ENCODE data around the gene CACNA1B.

Gene CACNA1B

DNA sequence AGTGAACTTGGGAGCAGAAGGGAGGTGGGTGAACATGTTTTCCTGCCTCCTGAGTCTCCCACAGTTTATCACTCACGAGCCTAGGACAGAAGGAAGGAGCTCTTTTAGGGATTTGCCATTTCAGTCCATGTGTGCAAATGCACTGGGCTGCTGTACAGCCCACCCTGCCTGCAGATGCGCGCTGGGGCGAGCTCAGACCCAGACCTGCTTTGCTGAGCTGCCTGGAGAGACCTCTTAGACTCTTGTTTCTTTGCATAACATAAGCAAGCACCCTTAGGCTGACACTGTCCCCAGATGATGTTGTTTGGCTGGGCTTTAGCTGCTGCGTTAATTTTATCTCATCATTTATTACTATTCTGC lies 199.0 kb downstream of the CACNA1B start:
- TF ChIP-seq, protein P1, sequence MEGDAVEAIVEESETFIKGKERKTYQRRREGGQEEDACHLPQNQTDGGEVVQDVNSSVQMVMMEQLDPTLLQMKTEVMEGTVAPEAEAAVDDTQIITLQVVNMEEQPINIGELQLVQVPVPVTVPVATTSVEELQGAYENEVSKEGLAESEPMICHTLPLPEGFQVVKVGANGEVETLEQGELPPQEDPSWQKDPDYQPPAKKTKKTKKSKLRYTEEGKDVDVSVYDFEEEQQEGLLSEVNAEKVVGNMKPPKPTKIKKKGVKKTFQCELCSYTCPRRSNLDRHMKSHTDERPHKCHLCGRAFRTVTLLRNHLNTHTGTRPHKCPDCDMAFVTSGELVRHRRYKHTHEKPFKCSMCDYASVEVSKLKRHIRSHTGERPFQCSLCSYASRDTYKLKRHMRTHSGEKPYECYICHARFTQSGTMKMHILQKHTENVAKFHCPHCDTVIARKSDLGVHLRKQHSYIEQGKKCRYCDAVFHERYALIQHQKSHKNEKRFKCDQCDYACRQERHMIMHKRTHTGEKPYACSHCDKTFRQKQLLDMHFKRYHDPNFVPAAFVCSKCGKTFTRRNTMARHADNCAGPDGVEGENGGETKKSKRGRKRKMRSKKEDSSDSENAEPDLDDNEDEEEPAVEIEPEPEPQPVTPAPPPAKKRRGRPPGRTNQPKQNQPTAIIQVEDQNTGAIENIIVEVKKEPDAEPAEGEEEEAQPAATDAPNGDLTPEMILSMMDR (IDR thresholded peaks at IDR 0.05; ENCODE audit: borderline replicate concordance, insufficient read depth, low read depth, low read length), result no peak
- H3K4me3 ChIP-seq (ENCODE audit: low read depth, low read length), result no peak overlapping the region

DNA sequence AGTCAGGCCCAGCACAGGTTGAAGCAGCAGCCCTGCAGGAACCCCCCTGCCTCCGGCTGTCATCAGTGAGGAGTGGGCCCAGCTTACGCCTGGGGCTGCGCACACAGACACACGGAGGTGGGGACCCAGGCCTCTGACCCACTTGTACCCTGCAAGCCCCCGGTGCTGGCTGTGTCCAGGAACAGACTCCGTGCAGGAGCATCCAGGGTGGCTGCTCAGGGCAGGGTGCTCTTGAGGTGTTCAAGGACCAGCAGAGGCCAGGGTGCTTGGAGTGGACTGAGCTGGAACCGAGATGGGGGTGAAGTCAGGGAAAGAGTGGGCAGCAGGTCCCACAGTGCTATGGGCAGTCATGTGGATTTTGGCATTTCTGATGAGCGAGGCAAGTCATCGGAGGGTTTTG lies 199.5 kb downstream of the CACNA1B start:
- TF ChIP-seq, protein P1 (IDR thresholded peaks at IDR 0.05; ENCODE audit: borderline replicate concordance, insufficient read depth, low read depth, low read length), result no peak

DNA sequence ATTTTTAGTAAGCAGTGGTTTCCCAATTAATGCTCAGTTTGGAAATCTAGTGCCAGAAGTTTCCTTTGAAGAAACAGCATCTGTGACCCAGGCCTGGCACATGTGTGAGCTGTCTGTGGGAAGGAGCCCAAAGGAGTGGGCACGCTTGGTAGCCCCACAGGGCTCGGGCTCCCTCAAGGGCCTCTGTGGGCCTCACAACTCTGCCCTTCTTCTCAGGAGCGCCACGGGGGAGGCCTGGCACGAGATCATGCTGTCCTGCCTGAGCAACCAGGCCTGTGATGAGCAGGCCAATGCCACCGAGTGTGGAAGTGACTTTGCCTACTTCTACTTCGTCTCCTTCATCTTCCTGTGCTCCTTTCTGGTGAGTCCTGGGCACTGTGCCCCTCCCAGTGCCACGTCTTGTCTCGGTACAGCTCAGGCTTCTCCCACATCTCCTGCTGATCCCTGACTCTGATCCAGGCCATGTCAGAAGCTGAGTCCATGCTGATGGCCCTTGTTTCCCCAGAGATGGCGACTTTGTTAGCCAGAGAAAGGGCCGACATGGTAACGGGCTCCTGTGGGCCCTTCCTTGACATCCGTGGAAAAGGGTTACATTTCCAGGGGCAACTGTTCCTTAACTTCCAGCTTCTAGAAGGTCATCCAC lies 200.4 kb downstream of the CACNA1B start:
- no peak overlapping the region for H3K4me3 ChIP-seq (ENCODE audit: low read depth, low read length)
- TF ChIP-seq, protein P1 (IDR thresholded peaks at IDR 0.05; ENCODE audit: borderline replicate concordance, insufficient read depth, low read depth, low read length), result no peak

More for the DNA sequence above, 199.5 kb downstream of the CACNA1B start:
- no peak overlapping the region for H3K4me3 ChIP-seq (ENCODE audit: low read depth, low read length)

DNA sequence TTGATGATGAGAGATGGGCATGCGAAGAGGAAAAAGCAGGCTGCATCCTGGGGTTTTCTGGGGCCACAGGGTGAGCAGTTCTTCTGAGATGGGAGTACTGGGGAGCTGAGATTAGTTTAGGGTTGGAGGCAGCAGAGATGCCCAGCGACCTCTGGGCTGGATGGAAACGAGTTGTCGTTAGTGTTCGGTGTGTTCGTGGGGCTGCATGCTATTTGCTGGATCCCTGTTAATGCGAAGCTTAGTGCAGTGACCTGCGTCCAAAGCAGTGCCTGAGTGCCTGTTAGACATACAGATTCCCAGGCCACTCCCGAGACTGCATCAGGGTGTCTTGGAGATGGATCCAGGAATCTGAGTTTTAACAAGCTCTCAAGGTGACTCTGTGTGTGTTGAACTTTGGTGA lies 201.3 kb downstream of the CACNA1B start:
- no peak overlapping the region for H3K4me3 ChIP-seq (ENCODE audit: low read depth, low read length)
- TF ChIP-seq, protein P1 (IDR thresholded peaks at IDR 0.05; ENCODE audit: borderline replicate concordance, insufficient read depth, low read depth, low read length), result no peak

DNA sequence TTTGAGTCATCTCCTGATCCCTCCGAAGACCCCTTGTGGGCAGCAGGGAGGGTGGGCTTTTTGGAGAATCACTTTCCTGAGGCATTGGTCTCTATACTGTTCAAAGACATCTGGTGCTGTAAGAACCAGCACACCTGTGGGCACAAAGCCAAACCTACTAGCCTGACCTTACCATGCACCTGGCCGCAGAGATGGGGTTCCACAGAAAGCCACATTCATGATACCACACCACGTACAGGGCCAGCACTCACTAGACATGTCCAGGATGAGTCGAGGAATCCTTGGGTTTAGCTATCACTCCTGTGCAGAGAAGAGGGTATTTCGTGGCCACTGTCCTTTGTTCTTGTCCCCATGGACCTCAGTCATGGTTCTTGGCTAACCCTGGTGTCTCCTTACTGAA lies 203.4 kb downstream of the CACNA1B start:
- H3K4me3 ChIP-seq (ENCODE audit: low read depth, low read length), result no peak overlapping the region
- TF ChIP-seq, protein P1 (IDR thresholded peaks at IDR 0.05; ENCODE audit: borderline replicate concordance, insufficient read depth, low read depth, low read length), result no peak

DNA sequence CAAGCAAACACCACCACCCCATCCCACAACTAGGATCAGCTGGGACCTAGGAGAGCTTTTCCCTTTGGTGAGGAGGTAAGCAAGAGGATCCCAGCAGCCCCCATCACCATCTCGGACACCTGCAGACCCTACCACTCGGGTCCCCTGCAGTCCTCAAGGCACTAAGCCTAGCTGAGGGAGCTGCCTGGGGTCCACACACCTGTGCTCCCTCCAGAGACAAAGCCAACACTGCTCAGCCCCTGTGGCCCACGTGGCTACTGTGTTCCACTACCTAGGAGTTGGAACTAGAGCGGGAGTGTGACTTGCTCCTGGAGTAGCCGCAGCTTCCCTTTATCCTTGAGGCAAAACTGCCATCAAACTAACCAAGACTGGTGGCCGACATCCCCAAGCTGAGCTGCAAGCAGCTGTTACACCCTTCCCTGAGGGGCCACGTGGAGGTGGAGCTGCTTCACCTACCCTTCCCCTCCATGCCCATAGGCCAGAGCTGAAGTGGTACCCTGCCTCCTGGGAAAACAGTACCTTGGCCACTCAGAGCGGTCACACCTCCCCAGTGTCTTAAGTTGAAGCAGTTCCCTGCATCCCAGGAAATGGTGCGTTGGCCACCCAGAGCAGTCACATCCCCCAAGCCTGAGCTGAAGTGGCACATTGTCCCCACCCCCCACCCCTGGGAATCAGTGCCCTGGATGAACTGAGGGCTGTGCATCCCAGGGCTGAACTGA lies 205.5 kb downstream of the CACNA1B start:
- TF ChIP-seq, protein P1 (IDR thresholded peaks at IDR 0.05; ENCODE audit: borderline replicate concordance, insufficient read depth, low read depth, low read length), result no peak
- no peak overlapping the region for H3K4me3 ChIP-seq (ENCODE audit: low read depth, low read length)

DNA sequence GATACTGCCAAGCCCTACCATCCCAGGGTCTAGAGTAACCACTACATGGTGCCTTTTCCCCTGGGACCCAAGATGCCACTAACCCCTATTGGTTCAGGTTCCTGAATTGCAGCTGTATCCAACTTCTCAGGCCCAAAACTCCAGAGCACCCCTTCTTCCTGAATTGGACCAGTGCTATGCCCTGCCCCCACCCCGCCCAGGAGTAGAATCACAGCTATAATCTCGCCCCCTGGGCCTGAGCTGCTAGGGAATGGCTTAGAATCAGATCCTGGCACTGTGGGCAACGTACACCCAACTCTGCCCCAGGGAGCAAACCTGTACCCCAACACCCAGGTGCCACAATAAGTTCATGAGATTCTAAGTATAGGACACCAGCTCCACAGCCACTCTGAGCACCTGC lies 206.3 kb downstream of the CACNA1B start:
- H3K4me3 ChIP-seq (ENCODE audit: low read depth, low read length), result no peak overlapping the region
- TF ChIP-seq, protein P1 (IDR thresholded peaks at IDR 0.05; ENCODE audit: borderline replicate concordance, insufficient read depth, low read depth, low read length), result no peak
